ENCODE data around the gene ZNF217. TPM values are rescaled to one million over a fixed set of nuclear protein-coding genes. Genes with fewer than 3 reads are reported as not detected.
"Not testable (repeated sequence)": the region's sequence is repeated elsewhere in the genome, so short reads cannot be mapped to it uniquely, and the experiment has no call there.

ZNF217 gene
- total RNA-seq, 1 donor from 2014 or later = 44.8 TPM

- Histone ChIP-seq H3K27me3 (ENCODE audit: low read depth) (no peaks in the 10 kb centered on the region), H3K4me1 (peaks cover 38% of the 10 kb centered on the region), H3K9me3 (no peaks in the 10 kb centered on the region), H3K4me3 (no peak overlapping the region), H3K36me3 (no peaks in the 10 kb centered on the region), H3K27ac (peak overlapping the region; percentile 85)
- intact Hi-C loops (cut with DNase I) = no loop called here
- ATAC-seq (peak; percentile 44 to 53), DNase-seq (no peak)
- TF ChIP-seq CTCF (IDR thresholded peaks at IDR 0.05) = no peak
Observed at GRCh38 chr20:53622247-53623133, 28.9 kb upstream of the ZNF217 start.

GRCh38 chr20:53621482-53622246, 28.0 kb upstream of the ZNF217 start:
- Histone ChIP-seq H3K9me3 (no peaks in the 10 kb centered on the region), H3K4me1 (peaks cover 38% of the 10 kb centered on the region), H3K27ac (peak overlapping the region; percentile 85), H3K27me3 (ENCODE audit: low read depth) (no peaks in the 10 kb centered on the region), H3K36me3 (no peaks in the 10 kb centered on the region), H3K4me3 (no peak overlapping the region)
- intact Hi-C loops (cut with DNase I) = no loop called here
- TF ChIP-seq CTCF (IDR thresholded peaks at IDR 0.05) = no peak
- peak; percentile 50 to 57 for ATAC-seq
- DNase-seq = no peak

- ATAC-seq; DNase-seq; intact Hi-C loops (cut with DNase I); H3K36me3 ChIP-seq; H3K9me3 ChIP-seq; H3K4me3 ChIP-seq; H3K27ac ChIP-seq; H3K27me3 ChIP-seq (ENCODE audit: low read depth): not testable (repeated sequence)
- peaks cover 30% of the 10 kb centered on the region for H3K4me1 ChIP-seq
Observed at GRCh38 chr20:53618490-53619000, 24.9 kb upstream of the ZNF217 start.

- DNase-seq (no peak), ATAC-seq (no peak)
- intact Hi-C loops (cut with DNase I) = no loop called here
- no peak overlapping the region for H3K27ac ChIP-seq
- no peak overlapping the region for H3K4me3 ChIP-seq
- H3K27me3 ChIP-seq (ENCODE audit: low read depth) = no peaks in the 10 kb centered on the region
- peaks cover 24% of the 10 kb centered on the region for H3K4me1 ChIP-seq
- no peaks in the 10 kb centered on the region for H3K36me3 ChIP-seq
- no peak for TF ChIP-seq CTCF (IDR thresholded peaks at IDR 0.05)
- no peaks in the 10 kb centered on the region for H3K9me3 ChIP-seq
Observed at GRCh38 chr20:53617791-53618489, 24.3 kb upstream of the ZNF217 start.

- DNase-seq; ATAC-seq; intact Hi-C loops (cut with DNase I); H3K36me3 ChIP-seq; H3K4me3 ChIP-seq; H3K9me3 ChIP-seq; H3K4me1 ChIP-seq; H3K27ac ChIP-seq; H3K27me3 ChIP-seq (ENCODE audit: low read depth): not testable (repeated sequence)
Observed at GRCh38 chr20:53616489-53616888, 22.9 kb upstream of the ZNF217 start.

GRCh38 chr20:53613748-53614147, 20.1 kb upstream of the ZNF217 start:
- ATAC-seq = no peak
- H3K27ac ChIP-seq = no peak overlapping the region

GRCh38 chr20:53612289-53612688, 18.6 kb upstream of the ZNF217 start:
- H3K4me1 ChIP-seq = peaks cover 26% of the 10 kb centered on the region
- H3K36me3 ChIP-seq; H3K4me3 ChIP-seq; H3K9me3 ChIP-seq; H3K27me3 ChIP-seq (ENCODE audit: low read depth); intact Hi-C loops (cut with DNase I); H3K27ac ChIP-seq; DNase-seq; ATAC-seq: not testable (repeated sequence)

More at GRCh38 chr20:53613748-53614147, 20.1 kb upstream of the ZNF217 start:
- DNase-seq = no peak
- intact Hi-C loops (cut with DNase I) = no loop called here
- Histone ChIP-seq H3K27me3 (ENCODE audit: low read depth) (no peaks in the 10 kb centered on the region), H3K36me3 (no peaks in the 10 kb centered on the region), H3K9me3 (no peaks in the 10 kb centered on the region), H3K4me1 (peaks cover 21% of the 10 kb centered on the region), H3K4me3 (no peak overlapping the region)
- TF ChIP-seq CTCF (IDR thresholded peaks at IDR 0.05) = no peak
